ENCODE measurements around the gene DYNLRB1.

GRCh38 chr20:34479627-34480026 lies 36.6 kb upstream of the DYNLRB1 start:
- TF ChIP-seq FOXP2 (optimal IDR thresholded peaks at IDR 0.05; ENCODE audit: borderline replicate concordance, extremely low read depth, extremely low read length, insufficient read depth) (no peak), REST (IDR thresholded peaks at IDR 0.05; ENCODE audit: insufficient read depth in 1 of 2, low read depth in 2 of 2, low read length in 2 of 2) (no peak)
